Chondrocyte (in vitro differentiated cells): ENCODE data around the gene MRM2. TPM values are rescaled to one million over a fixed set of nuclear protein-coding genes. Genes with fewer than 3 reads are reported as not detected.

Experiments used
- DNase-seq: peaks from one replicate; pipeline ENCODE4 v3.0.0; 2021; ENCODE audit warnings: mixed read lengths, low spot score
- H3K27ac Mint-ChIP-seq: one replicate; pipeline ENCODE4 v1.8.0; 2021; ENCODE audit warnings: mild to moderate bottlenecking, moderate library complexity, mixed read lengths; ENCODE audit not compliant: unreplicated experiment
- H3K27me3 Mint-ChIP-seq: 2 replicates; pipeline ENCODE4 v1.8.0; 2021; ENCODE audit warnings: low read depth, mixed read lengths
- H3K36me3 Mint-ChIP-seq: 2 replicates; pipeline ENCODE4 v1.8.0; 2021; ENCODE audit warnings: low read depth, mixed read lengths
- H3K4me1 Mint-ChIP-seq: 2 replicates; pipeline ENCODE4 v1.8.0; 2021; ENCODE audit warnings: low read depth, mild to moderate bottlenecking, mixed read lengths
- H3K4me3 Mint-ChIP-seq: one replicate; pipeline ENCODE4 v1.8.0; 2021; ENCODE audit warnings: mild to moderate bottlenecking, moderate library complexity, mixed read lengths; ENCODE audit not compliant: unreplicated experiment
- H3K9me3 Mint-ChIP-seq: 2 replicates; pipeline ENCODE4 v1.8.0; 2021; ENCODE audit warnings: low read depth, mixed read lengths
- CTCF ChIP-seq: fragments of 200-600 bp; sonication (generic); IDR thresholded peaks from 2 replicates; pipeline ENCODE4 v1.5.0; 2021; ENCODE audit warnings: antibody characterized with exemption, mild to moderate bottlenecking, moderate library complexity
- total RNA-seq: library from RNA; stranded (reverse); gene quantifications from 3 replicates; pipeline ENCODE4 v1.2.1, GENCODE V29; 2021

The MRM2 gene
- total RNA-seq, 1 donor from 2014 or later = 17.8 TPM

GRCh38 chr7:2223321-2223720, 18.7 kb downstream of the MRM2 start:
- H3K4me1 Mint-ChIP-seq = no peaks in the 10 kb centered on the region
- no peak overlapping the region for H3K4me3 Mint-ChIP-seq
- peaks cover 19% of the 10 kb centered on the region for H3K36me3 Mint-ChIP-seq
- no peaks in the 10 kb centered on the region for H3K27me3 Mint-ChIP-seq
- no peaks in the 10 kb centered on the region for H3K9me3 Mint-ChIP-seq
- no peak for TF ChIP-seq CTCF
- no peak overlapping the region for H3K27ac Mint-ChIP-seq
- DNase-seq = no peak

- Mint-ChIP-seq H3K4me3 (no peak overlapping the region), H3K4me1 (no peaks in the 10 kb centered on the region), H3K27ac (no peak overlapping the region), H3K27me3 (no peaks in the 10 kb centered on the region), H3K36me3 (peaks cover 22% of the 10 kb centered on the region), H3K9me3 (no peaks in the 10 kb centered on the region)
- DNase-seq = no peak
- TF ChIP-seq CTCF = no peak
Observed at GRCh38 chr7:2222516-2222915, 19.5 kb downstream of the MRM2 start.

- no peak overlapping the region for H3K4me3 Mint-ChIP-seq
- no peak for DNase-seq
- H3K9me3 Mint-ChIP-seq = no peaks in the 10 kb centered on the region
- no peaks in the 10 kb centered on the region for H3K27me3 Mint-ChIP-seq
- TF ChIP-seq CTCF = no peak
- peaks cover 30% of the 10 kb centered on the region for H3K36me3 Mint-ChIP-seq
- no peak overlapping the region for H3K27ac Mint-ChIP-seq
- no peaks in the 10 kb centered on the region for H3K4me1 Mint-ChIP-seq
Observed at GRCh38 chr7:2220954-2221353, 21.1 kb downstream of the MRM2 start.

GRCh38 chr7:2220506-2220905, 21.5 kb downstream of the MRM2 start:
- H3K9me3 Mint-ChIP-seq = no peaks in the 10 kb centered on the region
- H3K27ac Mint-ChIP-seq = no peak overlapping the region
- no peak for TF ChIP-seq CTCF
- no peaks in the 10 kb centered on the region for H3K4me1 Mint-ChIP-seq
- DNase-seq = no peak
- no peak overlapping the region for H3K4me3 Mint-ChIP-seq
- H3K27me3 Mint-ChIP-seq = no peaks in the 10 kb centered on the region
- H3K36me3 Mint-ChIP-seq = peaks cover 31% of the 10 kb centered on the region

GRCh38 chr7:2220030-2220429, 22.0 kb downstream of the MRM2 start:
- no peak for DNase-seq
- Mint-ChIP-seq H3K27me3 (no peaks in the 10 kb centered on the region), H3K36me3 (peaks cover 33% of the 10 kb centered on the region), H3K4me1 (no peaks in the 10 kb centered on the region), H3K27ac (no peak overlapping the region), H3K4me3 (no peak overlapping the region), H3K9me3 (no peaks in the 10 kb centered on the region)
- TF ChIP-seq CTCF = no peak
